Gastrocnemius medialis (tissue), 4 donors: ENCODE data around the gene BOD1L1. TPM values are rescaled to one million over a fixed set of nuclear protein-coding genes. Genes with fewer than 3 reads are reported as not detected.
"Not testable (repeated sequence)": the region's sequence is repeated elsewhere in the genome, so short reads cannot be mapped to it uniquely, and the experiment has no call there.

Experiments used
- ATAC-seq, 2 donors: fragments of 150-250 bp; one replicate each; pipeline ENCODE4 v1.9.1; 2016
- DNase-seq, 2 donors: peaks; one replicate each; pipeline ENCODE4 v3.0.0-alpha.2; 2019
- H3K27ac ChIP-seq, 4 donors: fragments of 200-600 bp; sonication (generic); 1 replicate in 1 of 4; 2 replicates in 3 of 4; pipeline ENCODE4 v1.5.1; 2016 to 2018; ENCODE audit warnings: mild to moderate bottlenecking in 2 of 4, moderate library complexity in 1 of 4
- H3K27me3 ChIP-seq, 3 donors: fragments of 200-600 bp; sonication (generic) in 2 of 3; 1 replicate in 1 of 3; 2 replicates in 2 of 3; pipeline versions ENCODE4 v1.5.1 to v1.6.0; 2016 to 2019; ENCODE audit warnings: mild to moderate bottlenecking in 1 of 3, moderate library complexity in 1 of 3
- H3K36me3 ChIP-seq, 2 donors: fragments of 200-600 bp; sonication (generic) in 1 of 2; one replicate each; pipeline ENCODE4 v1.5.1; 2017 to 2018
- H3K4me1 ChIP-seq, 2 donors: fragments of 200-600 bp; sonication (generic) in 1 of 2; one replicate each; pipeline ENCODE4 v1.5.1; 2016 to 2017; ENCODE audit warnings: mild to moderate bottlenecking in 2 of 2
- H3K4me3 ChIP-seq, 4 donors: fragments of 200-600 bp; sonication (generic) in 3 of 4; 1 replicate in 1 of 4; 2 replicates in 3 of 4; pipeline ENCODE4 v1.5.1; 2016 to 2019; ENCODE audit warnings: mild to moderate bottlenecking in 2 of 4
- H3K9me3 ChIP-seq, 3 donors: fragments of 200-600 bp; sonication (generic) in 2 of 3; 1 replicate in 1 of 3; 2 replicates in 2 of 3; pipeline ENCODE4 v1.5.1; 2016 to 2019
- CTCF ChIP-seq, 5 experiments: fragments of 450-650 bp in 3 of 5; fragments of 200-600 bp in 2 of 5; sonication (generic) in 2 of 5; IDR thresholded peaks in 4 of 5; conservative IDR thresholded peaks in 1 of 5; 1 replicate in 4 of 5; 2 replicates in 1 of 5; pipeline ENCODE4 v1.5.1; 2016 to 2019; ENCODE audit warnings: antibody characterized with exemption in 5 of 5, mild to moderate bottlenecking in 3 of 5, moderate library complexity in 3 of 5
- POLR2A ChIP-seq, 2 donors: fragments of 450-650 bp; IDR thresholded peaks; one replicate each; pipeline ENCODE4 v1.6.1; 2017; ENCODE audit warnings: antibody characterized with exemption in 2 of 2, mild to moderate bottlenecking in 2 of 2, moderate library complexity in 2 of 2
- in situ Hi-C, 4 donors: fragments of 200-750 bp; cut with MboI; loops; one replicate each; pipeline versions ENCODE4 v1.15.0 to v1.8.0; 2017; ENCODE audit warnings: low sequenced_read_pairs in 4 of 4
- intact Hi-C: fragments of 100-400 bp; cut with DNase I; formaldehyde crosslinking; loops from one replicate; pipeline ENCODE4 v1.15.1; 2023; ENCODE audit warnings: low total_unique reads
- total RNA-seq, 4 donors: library from RNA; depleted of rRNA; stranded (reverse); fragments of >200 nt; gene quantifications; one replicate each; pipeline versions ENCODE4 v1.1.0 to v1.2.3, GENCODE V29; 2016

The BOD1L1 gene
- total RNA-seq, 4 donors from 2014 or later: 11.9 to 14.7 (median 13.0) TPM

- in situ Hi-C loops (no loop called here), intact Hi-C loops (no loop called here)
- no peak for ATAC-seq
- H3K4me1 ChIP-seq: no peaks in the 10 kb centered on the region
- DNase-seq: no peak
- no peaks in the 10 kb centered on the region for H3K27me3 ChIP-seq
- no peaks in the 10 kb centered on the region for H3K9me3 ChIP-seq
- H3K4me3 ChIP-seq: no peak overlapping the region
- TF ChIP-seq POLR2A (IDR thresholded peaks at IDR 0.05): no peak
- H3K27ac ChIP-seq: no peak overlapping the region
- H3K36me3 ChIP-seq: peaks cover 5 to 98% of the 10 kb centered on the region in 2 donors
Observed at GRCh38 chr4:13577660-13578059, 49.9 kb downstream of the BOD1L1 start.

- Histone ChIP-seq H3K27me3 (no peaks in the 10 kb centered on the region), H3K4me3 (no peak overlapping the region), H3K36me3 (peaks cover 5 to 77% of the 10 kb centered on the region in 2 donors), H3K9me3 (no peaks in the 10 kb centered on the region), H3K27ac (no peak overlapping the region), H3K4me1 (no peaks in the 10 kb centered on the region)
- no peak for TF ChIP-seq CTCF (IDR thresholded peaks at IDR 0.05 in 4 of 5, conservative IDR thresholded peaks at IDR 0.05 in 1 of 5)
- no peak for TF ChIP-seq POLR2A (IDR thresholded peaks at IDR 0.05)
- DNase-seq: no peak
- intact Hi-C loops (no loop called here), in situ Hi-C loops (loop anchor here in 2 of 4 donors (25.0 kb wide), 1 partner anchor 834 kb away; no protein-coding TSS in a partner anchor)
- ATAC-seq: no peak
Observed at GRCh38 chr4:13570916-13571315, 56.6 kb downstream of the BOD1L1 start.

DNA sequence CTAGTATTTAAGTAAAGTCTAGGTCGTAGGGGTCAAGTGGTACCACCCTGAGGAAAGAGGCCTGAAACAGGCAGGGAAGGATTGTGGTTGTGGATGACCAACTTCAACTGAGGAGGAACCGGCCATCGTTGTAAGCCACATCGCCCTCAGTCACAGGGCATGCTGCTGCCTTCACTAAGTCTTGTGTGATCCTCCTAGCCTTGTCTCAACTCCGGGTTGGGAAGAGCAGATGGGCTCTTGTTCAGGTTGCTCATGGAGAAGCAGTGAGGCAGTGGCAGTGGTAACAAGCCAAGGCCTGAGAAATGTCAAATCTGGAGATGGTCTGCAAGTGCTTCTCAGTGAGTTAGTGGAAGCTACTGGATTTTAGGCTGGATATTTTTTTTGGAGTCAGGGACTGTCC lies 60.4 kb downstream of the BOD1L1 start:
- Histone ChIP-seq H3K36me3 (peaks cover 0 to 41% of the 10 kb centered on the region in 2 donors), H3K27me3 (no peaks in the 10 kb centered on the region), H3K27ac (no peak overlapping the region), H3K4me1 (no peaks in the 10 kb centered on the region), H3K4me3 (no peak overlapping the region), H3K9me3 (no peaks in the 10 kb centered on the region)
- TF ChIP-seq CTCF (IDR thresholded peaks at IDR 0.05 in 4 of 5, conservative IDR thresholded peaks at IDR 0.05 in 1 of 5) (no peak), POLR2A (IDR thresholded peaks at IDR 0.05) (no peak)
- ATAC-seq: no peak
- in situ Hi-C loops (loop anchor here in 2 of 4 donors (25.0 kb wide), 1 partner anchor 830 kb away; no protein-coding TSS in a partner anchor), intact Hi-C loops (no loop called here)
- no peak for DNase-seq

DNA sequence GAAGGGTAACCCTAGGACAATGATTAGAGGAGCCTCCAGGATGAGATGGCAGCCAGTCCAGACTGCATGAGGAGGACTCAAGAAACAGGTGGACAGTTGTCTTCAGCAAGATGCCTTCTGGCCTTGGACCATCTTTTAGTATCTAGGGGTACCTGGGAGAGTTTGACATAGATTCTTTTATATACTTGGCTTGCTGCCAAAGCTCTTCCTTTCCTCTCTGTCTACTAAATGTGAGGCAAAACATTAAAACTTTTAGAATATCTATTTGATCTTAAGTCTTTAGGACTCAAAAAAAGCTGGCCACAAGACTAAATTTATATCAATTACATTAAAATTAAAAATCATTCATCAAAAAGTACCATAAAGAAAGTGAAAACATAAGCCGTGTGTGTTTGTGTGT lies 64.6 kb downstream of the BOD1L1 start:
- no peak overlapping the region for H3K27ac ChIP-seq
- DNase-seq: no peak
- no peaks in the 10 kb centered on the region for H3K27me3 ChIP-seq
- in situ Hi-C loops (loop anchor here in 2 of 4 donors (25.0 kb wide), 1 partner anchor 826 kb away; no protein-coding TSS in a partner anchor), intact Hi-C loops (no loop called here)
- H3K9me3 ChIP-seq: no peaks in the 10 kb centered on the region
- H3K36me3 ChIP-seq: peaks cover 0 to under 1% of the 10 kb centered on the region in 2 donors
- ATAC-seq: no peak
- TF ChIP-seq POLR2A (IDR thresholded peaks at IDR 0.05): no peak
- no peak for TF ChIP-seq CTCF (IDR thresholded peaks at IDR 0.05 in 4 of 5, conservative IDR thresholded peaks at IDR 0.05 in 1 of 5)
- no peak overlapping the region for H3K4me3 ChIP-seq
- H3K4me1 ChIP-seq: no peaks in the 10 kb centered on the region

DNA sequence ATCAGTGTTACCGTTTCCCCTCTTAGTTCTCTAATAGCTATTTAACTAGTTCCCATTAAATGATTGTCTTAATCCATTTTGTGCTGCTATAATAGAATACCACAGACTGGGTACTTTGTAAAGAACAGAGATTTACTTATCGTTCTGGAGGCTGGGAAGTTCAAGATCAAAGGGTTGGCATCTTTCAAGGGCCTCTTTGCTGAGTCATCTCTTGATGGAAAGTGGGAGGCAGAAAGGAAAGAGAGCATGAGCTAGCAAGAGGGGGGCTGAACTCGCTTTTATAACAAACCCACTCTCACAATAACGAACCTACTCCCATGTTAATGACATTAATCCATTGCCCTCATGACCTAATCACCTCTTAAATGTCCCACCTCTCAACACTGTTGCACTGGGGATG lies 65.9 kb downstream of the BOD1L1 start:
- TF ChIP-seq CTCF (IDR thresholded peaks at IDR 0.05 in 4 of 5, conservative IDR thresholded peaks at IDR 0.05 in 1 of 5): no peak
- TF ChIP-seq POLR2A (IDR thresholded peaks at IDR 0.05): no peak
- intact Hi-C loops: no loop called here

GRCh38 chr4:13560111-13560510 lies 67.4 kb downstream of the BOD1L1 start:
- in situ Hi-C loops: loop anchor here in 2 of 4 donors (25.0 kb wide), 1 partner anchor 823 kb away; no protein-coding TSS in a partner anchor
- DNase-seq: not testable (repeated sequence)

More for the DNA sequence above, 65.9 kb downstream of the BOD1L1 start:
- H3K27me3 ChIP-seq: no peaks in the 10 kb centered on the region
- no peaks in the 10 kb centered on the region for H3K4me1 ChIP-seq
- no peak overlapping the region for H3K4me3 ChIP-seq
- H3K27ac ChIP-seq: no peak overlapping the region
- ATAC-seq: no peak
- no peaks in the 10 kb centered on the region for H3K9me3 ChIP-seq
- no peak for DNase-seq
- H3K36me3 ChIP-seq: no peaks in the 10 kb centered on the region
- in situ Hi-C loops: loop anchor here in 2 of 4 donors (25.0 kb wide), 1 partner anchor 824 kb away; no protein-coding TSS in a partner anchor

More at GRCh38 chr4:13560111-13560510, 67.4 kb downstream of the BOD1L1 start:
- H3K27me3 ChIP-seq, H3K4me3 ChIP-seq, H3K9me3 ChIP-seq, intact Hi-C loops, H3K36me3 ChIP-seq, ATAC-seq, H3K4me1 ChIP-seq, H3K27ac ChIP-seq: not testable (repeated sequence)
